HG02642 (cell line): ENCODE data around the gene ADGRB3.

ENCODE experiments used
- ATAC-seq: cut with Tn5 transposase; IDR thresholded peaks from one replicate; pipeline ENCODE4 v1.9.1; 2021; ENCODE audit warnings: mild to moderate bottlenecking; ENCODE audit not compliant: unreplicated experiment, poor library complexity

ADGRB3 gene

GRCh38 chr6:68695838-68696237, 60.8 kb downstream of the ADGRB3 start:
- ATAC-seq = no peak

GRCh38 chr6:68697394-68697793, 62.3 kb downstream of the ADGRB3 start:
- no peak for ATAC-seq

- ATAC-seq = no peak
Observed at GRCh38 chr6:68701159-68701558, 66.1 kb downstream of the ADGRB3 start.

- ATAC-seq = no peak
Observed at GRCh38 chr6:68704485-68704884, 69.4 kb downstream of the ADGRB3 start.

- no peak for ATAC-seq
Observed at GRCh38 chr6:68709091-68709490, 74.0 kb downstream of the ADGRB3 start.

- no peak for ATAC-seq
Observed at GRCh38 chr6:68709882-68710281, 74.8 kb downstream of the ADGRB3 start.

- ATAC-seq = no peak
Observed at GRCh38 chr6:68710496-68710895, 75.4 kb downstream of the ADGRB3 start.

GRCh38 chr6:68710916-68711315, 75.8 kb downstream of the ADGRB3 start:
- ATAC-seq = no peak

- ATAC-seq = no peak
Observed at GRCh38 chr6:68711386-68712000, 76.4 kb downstream of the ADGRB3 start.

- no peak for ATAC-seq
Observed at GRCh38 chr6:68716620-68717019, 81.5 kb downstream of the ADGRB3 start.

- no peak for ATAC-seq
Observed at GRCh38 chr6:68718385-68719073, 83.4 kb downstream of the ADGRB3 start.

- no peak for ATAC-seq
Observed at GRCh38 chr6:68719761-68720160, 84.7 kb downstream of the ADGRB3 start.

- no peak for ATAC-seq
Observed at GRCh38 chr6:68722891-68723527, 87.9 kb downstream of the ADGRB3 start.

- no peak for ATAC-seq
Observed at GRCh38 chr6:68724060-68724459, 89.0 kb downstream of the ADGRB3 start.

- ATAC-seq = no peak
Observed at GRCh38 chr6:68726337-68726736, 91.3 kb downstream of the ADGRB3 start.

- ATAC-seq = no peak
Observed at GRCh38 chr6:68726992-68727391, 91.9 kb downstream of the ADGRB3 start.

- ATAC-seq = no peak
Observed at GRCh38 chr6:68727699-68728098, 92.6 kb downstream of the ADGRB3 start.

GRCh38 chr6:68728159-68728979, 93.3 kb downstream of the ADGRB3 start:
- ATAC-seq = no peak

GRCh38 chr6:68729377-68729903, 94.4 kb downstream of the ADGRB3 start:
- no peak for ATAC-seq

- no peak for ATAC-seq
Observed at GRCh38 chr6:68730291-68731054, 95.4 kb downstream of the ADGRB3 start.
